ENCODE results near the gene ABCB6. TPM values are rescaled to one million over a fixed set of nuclear protein-coding genes. Genes with fewer than 3 reads are reported as not detected.
"Not testable (repeated sequence)": the region's sequence is repeated elsewhere in the genome, so short reads cannot be mapped to it uniquely, and the experiment has no call there.

The ABCB6 gene
- total RNA-seq, 2 donors from 2014 or later, result 31.9 to 32.1 TPM

DNA sequence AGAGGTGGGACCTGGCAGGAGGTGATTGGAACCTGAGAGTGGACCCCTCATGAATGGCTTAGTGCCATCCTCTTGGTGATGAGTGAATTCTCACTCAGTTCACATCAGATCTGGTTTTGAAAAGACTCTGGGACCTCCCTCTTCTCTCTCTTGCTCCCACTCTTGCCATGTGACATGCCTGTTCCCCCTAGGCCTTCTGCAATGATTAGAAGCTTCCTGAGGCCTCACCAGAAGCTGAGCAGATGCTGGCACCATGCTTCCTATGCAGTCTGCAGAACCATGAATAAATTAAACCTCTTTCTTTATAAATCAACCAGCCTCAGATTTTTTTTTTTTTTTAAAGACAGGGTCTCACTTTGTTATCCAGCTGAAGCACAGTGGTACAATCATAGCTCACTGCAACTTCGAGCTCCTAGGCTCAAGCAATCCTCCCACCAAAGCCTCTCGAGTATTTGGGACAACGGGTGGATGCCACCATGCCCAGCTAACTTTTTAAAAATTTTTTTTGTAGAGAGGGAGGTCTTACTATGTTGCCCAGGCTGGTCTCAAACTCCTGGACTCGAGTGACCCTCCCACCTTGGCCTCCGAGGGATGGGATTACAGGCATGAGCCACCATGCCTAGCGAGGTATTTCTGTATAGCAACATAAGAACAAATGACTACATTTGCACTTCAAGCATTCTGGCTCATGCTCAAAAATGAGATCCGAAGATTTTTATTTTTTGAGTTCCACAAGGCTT is 14.2 kb downstream of the ABCB6 start:
- no peak overlapping the region for H3K4me3 ChIP-seq
- 89% methylated on average over 7 of the region's 7 CpGs for WGBS
- TF ChIP-seq, protein P1, sequence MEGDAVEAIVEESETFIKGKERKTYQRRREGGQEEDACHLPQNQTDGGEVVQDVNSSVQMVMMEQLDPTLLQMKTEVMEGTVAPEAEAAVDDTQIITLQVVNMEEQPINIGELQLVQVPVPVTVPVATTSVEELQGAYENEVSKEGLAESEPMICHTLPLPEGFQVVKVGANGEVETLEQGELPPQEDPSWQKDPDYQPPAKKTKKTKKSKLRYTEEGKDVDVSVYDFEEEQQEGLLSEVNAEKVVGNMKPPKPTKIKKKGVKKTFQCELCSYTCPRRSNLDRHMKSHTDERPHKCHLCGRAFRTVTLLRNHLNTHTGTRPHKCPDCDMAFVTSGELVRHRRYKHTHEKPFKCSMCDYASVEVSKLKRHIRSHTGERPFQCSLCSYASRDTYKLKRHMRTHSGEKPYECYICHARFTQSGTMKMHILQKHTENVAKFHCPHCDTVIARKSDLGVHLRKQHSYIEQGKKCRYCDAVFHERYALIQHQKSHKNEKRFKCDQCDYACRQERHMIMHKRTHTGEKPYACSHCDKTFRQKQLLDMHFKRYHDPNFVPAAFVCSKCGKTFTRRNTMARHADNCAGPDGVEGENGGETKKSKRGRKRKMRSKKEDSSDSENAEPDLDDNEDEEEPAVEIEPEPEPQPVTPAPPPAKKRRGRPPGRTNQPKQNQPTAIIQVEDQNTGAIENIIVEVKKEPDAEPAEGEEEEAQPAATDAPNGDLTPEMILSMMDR (IDR thresholded peaks at IDR 0.05), result no peak
- TF ChIP-seq POLR2A (IDR thresholded peaks at IDR 0.05) (no peak), POLR2AphosphoS5 (IDR thresholded peaks at IDR 0.05) (no peak)
- H3K4me1 ChIP-seq (replicated peaks), result peaks cover 11% of the 10 kb centered on the region
- intact Hi-C loops (cut with DNase I), result no loop called here
- no peaks in the 10 kb centered on the region for H3K27me3 ChIP-seq (replicated peaks; ENCODE audit: insufficient read depth)
- H3K27ac ChIP-seq, result no peak overlapping the region
- peaks cover 0 to 4% of the 10 kb centered on the region in 2 donors for H3K36me3 ChIP-seq
- no peak for DNase-seq (ENCODE audit: low spot score)
- H3K9me3 ChIP-seq, result no peaks in the 10 kb centered on the region

DNA sequence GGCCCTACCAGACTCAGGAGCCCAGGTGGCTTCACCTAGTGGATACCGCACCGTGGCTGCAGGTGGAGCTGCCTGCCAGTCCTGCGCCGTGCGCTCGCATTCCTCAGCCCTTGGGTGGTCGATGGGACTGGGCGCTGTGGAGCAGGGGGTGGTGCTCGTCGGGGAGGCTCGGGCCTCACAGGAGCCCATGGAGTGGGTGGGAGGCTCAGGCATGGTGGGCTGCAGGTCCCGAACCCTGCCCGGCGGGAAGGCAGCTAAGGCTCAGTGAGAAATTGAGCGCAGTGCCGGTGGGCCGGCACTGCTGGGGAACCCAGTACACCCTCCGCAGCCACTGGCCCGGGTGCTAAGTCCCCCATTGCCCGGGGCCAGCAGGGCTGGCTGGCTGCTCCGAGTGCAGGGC is 17.4 kb downstream of the ABCB6 start:
- H3K4me1 ChIP-seq (replicated peaks); intact Hi-C loops (cut with DNase I); H3K9me3 ChIP-seq; H3K4me3 ChIP-seq; H3K27ac ChIP-seq; H3K36me3 ChIP-seq; DNase-seq (ENCODE audit: low spot score); H3K27me3 ChIP-seq (replicated peaks; ENCODE audit: insufficient read depth): not testable (repeated sequence)
- WGBS, result 89% methylated on average over 18 of the region's 21 CpGs

DNA sequence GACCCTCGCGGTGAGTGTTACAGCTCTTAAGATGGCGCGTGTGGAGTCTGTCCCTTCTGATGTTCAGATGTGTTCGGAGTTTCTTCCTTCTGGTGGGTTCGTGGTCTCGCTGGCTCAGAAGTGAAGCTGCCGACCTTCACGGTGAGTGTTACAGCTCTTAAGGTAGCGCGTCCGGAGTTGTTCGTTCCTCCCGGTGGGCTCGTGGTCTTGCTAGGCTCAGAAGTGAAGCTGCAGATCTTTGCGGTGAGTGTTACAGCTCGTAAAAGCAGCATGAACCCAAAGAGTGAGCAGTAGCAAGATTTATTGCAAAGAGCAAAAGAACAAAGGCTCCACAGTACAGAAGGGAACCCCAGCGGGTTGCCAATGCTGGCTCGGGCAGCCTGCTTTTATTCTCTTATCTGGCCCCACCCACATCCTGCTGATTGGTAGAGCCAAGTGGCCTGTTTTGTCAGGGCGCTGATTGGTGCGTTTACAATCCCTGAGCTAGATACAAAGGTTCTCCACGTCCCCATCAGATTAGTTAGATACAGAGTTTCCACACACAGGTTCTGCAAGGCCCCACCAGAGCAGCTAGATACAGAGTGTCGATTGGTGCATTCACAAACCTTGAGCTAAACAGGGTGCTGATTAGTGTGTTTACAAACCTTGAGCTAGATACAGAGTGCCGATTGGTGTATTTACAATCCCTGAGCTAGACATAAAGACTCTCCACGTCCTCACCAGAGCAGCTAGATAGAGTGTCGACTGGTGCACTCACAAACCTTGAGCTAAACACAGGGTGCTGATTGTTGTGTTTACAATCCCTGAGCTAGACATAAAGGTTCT is 18.0 kb downstream of the ABCB6 start:
- H3K4me3 ChIP-seq; DNase-seq (ENCODE audit: low spot score); H3K27ac ChIP-seq; H3K36me3 ChIP-seq; intact Hi-C loops (cut with DNase I); H3K4me1 ChIP-seq (replicated peaks); H3K27me3 ChIP-seq (replicated peaks; ENCODE audit: insufficient read depth); H3K9me3 ChIP-seq: not testable (repeated sequence)
- 47% methylated on average over 26 of the region's 26 CpGs for WGBS
- TF ChIP-seq POLR2AphosphoS5 (IDR thresholded peaks at IDR 0.05), result peak; percentile 23

DNA sequence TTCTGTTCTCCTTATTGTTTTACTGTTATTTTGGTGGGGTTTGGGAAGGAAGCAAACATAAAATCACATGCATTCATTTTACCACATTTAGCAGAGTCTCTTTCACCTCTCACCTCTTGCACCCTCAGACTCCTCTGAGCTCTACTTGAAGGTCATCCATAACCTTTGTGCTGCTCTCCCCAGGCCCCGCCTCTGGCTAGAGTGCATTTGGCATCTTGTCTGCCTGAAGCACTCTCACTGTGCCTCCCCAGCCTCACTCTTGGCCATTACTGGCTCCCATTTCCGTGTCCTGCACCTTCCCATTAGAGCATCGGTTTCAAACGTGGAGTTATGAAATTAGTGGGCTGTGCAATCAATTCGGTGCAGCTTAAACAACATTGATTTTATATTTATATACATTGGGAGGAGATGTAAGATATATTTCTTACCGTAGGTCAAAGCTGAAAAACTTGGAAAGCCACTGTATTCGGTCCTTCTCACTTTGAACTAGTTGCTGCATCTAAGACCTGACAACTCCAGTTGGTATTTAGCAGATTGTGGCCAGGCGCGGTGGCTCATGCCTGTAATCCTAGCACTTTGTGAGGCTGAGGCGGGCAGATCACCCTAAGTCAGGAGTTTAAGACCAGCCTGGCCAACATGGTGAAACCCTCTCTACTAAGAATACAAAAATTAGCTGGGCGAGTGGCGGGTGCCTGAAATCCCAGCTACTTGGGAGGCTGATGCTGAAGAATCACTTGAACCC is 19.1 kb downstream of the ABCB6 start:
- H3K27ac ChIP-seq, result no peak overlapping the region
- H3K4me1 ChIP-seq (replicated peaks), result no peaks in the 10 kb centered on the region
- no peaks in the 10 kb centered on the region for H3K36me3 ChIP-seq
- DNase-seq (ENCODE audit: low spot score), result no peak
- intact Hi-C loops (cut with DNase I), result no loop called here
- no peaks in the 10 kb centered on the region for H3K27me3 ChIP-seq (replicated peaks; ENCODE audit: insufficient read depth)
- TF ChIP-seq, protein P1 (IDR thresholded peaks at IDR 0.05), result no peak
- TF ChIP-seq POLR2A (IDR thresholded peaks at IDR 0.05) (no peak), POLR2AphosphoS5 (IDR thresholded peaks at IDR 0.05) (no peak)
- no peaks in the 10 kb centered on the region for H3K9me3 ChIP-seq
- 87% methylated on average over 12 of the region's 12 CpGs for WGBS
- no peak overlapping the region for H3K4me3 ChIP-seq

DNA sequence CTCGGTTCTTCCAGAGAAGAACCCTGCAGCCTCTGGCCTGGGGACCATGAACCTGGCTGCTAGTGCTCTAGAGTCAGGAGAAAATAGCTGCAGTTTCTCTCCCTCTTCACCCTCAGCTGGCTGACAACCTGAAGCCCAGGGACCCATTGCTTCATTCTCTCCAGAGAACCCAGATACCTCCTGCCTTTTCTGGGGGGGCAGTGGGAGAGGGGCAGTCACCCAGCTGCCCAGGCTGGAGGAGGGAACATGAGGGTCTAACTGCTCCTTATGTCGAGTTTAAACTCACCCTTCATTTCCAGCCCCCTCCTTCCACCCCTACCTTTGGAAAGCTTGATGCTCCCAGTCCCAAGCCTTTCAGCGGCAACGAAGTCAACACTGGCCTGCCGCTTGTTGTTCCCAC is 19.8 kb downstream of the ABCB6 start:
- H3K36me3 ChIP-seq, result no peaks in the 10 kb centered on the region
- 84% methylated on average over 5 of the region's 5 CpGs for WGBS
- H3K27ac ChIP-seq, result no peak overlapping the region
- no peak overlapping the region for H3K4me3 ChIP-seq
- no peaks in the 10 kb centered on the region for H3K4me1 ChIP-seq (replicated peaks)
- H3K9me3 ChIP-seq, result no peaks in the 10 kb centered on the region
- TF ChIP-seq POLR2AphosphoS5 (IDR thresholded peaks at IDR 0.05), result no peak
- TF ChIP-seq, protein P1 (IDR thresholded peaks at IDR 0.05), result no peak
- TF ChIP-seq POLR2A (IDR thresholded peaks at IDR 0.05), result no peak
- no peak for DNase-seq (ENCODE audit: low spot score)
- no peaks in the 10 kb centered on the region for H3K27me3 ChIP-seq (replicated peaks; ENCODE audit: insufficient read depth)
- intact Hi-C loops (cut with DNase I), result no loop called here
